GM18517 (cell line): ENCODE measurements around the gene CFAP107.
"Not testable (repeated sequence)": the region's sequence is repeated elsewhere in the genome, so short reads cannot be mapped to it uniquely, and the experiment has no call there.

Experiments
- ATAC-seq: cut with Tn5 transposase; IDR thresholded peaks from one replicate; pipeline ENCODE4 v1.9.1; 2021; ENCODE audit warnings: mild to moderate bottlenecking, moderate library complexity; ENCODE audit not compliant: unreplicated experiment

The CFAP107 gene, protein sequence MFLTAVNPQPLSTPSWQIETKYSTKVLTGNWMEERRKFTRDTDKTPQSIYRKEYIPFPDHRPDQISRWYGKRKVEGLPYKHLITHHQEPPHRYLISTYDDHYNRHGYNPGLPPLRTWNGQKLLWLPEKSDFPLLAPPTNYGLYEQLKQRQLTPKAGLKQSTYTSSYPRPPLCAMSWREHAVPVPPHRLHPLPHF

DNA sequence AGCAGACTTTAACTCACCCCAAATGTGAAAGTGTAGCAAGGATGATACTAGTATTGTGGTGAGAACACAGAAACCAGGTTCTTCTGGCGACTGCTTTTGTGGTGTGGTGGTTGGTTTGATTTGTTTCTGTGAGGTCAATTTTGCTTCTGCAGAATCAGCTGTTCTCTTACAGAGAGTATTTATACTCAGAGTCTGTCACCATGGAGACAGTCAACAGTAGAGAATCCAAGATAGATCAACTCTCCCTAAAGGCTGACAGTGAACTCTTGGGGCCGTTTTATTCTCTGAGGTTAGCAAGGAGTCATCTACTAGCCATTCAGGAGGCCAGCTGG is at the start of gene CFAP107:
CFAP107 (plus strand) TSS at position 209 of the 332 bp plus-strand sequence. CDS start 231 bp downstream, outside the sequence.
- no peak for ATAC-seq

- no peak for ATAC-seq
Measured at GRCh38 chr1:12696658-12697057, 49.3 kb upstream of the CFAP107 start.

DNA sequence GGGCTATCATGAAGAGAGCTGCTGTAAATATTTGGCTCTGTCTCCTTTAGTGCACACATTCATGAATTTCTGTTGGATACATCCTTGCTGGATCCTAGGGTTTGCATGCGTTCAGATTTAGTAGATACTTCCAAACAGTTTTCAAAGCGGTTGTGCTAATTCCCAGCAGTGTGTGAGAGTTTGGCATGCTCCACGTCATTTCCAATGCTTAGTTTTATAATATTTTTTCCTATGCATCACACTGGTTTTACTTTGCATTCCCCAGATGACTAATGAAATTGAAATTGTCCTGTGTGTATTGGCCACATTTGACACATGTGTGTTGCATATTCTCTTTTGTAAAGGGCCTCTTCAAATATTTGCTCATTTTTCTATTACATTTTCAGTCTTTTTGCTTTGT is 48.6 kb upstream of the CFAP107 start:
- ATAC-seq = no peak

DNA sequence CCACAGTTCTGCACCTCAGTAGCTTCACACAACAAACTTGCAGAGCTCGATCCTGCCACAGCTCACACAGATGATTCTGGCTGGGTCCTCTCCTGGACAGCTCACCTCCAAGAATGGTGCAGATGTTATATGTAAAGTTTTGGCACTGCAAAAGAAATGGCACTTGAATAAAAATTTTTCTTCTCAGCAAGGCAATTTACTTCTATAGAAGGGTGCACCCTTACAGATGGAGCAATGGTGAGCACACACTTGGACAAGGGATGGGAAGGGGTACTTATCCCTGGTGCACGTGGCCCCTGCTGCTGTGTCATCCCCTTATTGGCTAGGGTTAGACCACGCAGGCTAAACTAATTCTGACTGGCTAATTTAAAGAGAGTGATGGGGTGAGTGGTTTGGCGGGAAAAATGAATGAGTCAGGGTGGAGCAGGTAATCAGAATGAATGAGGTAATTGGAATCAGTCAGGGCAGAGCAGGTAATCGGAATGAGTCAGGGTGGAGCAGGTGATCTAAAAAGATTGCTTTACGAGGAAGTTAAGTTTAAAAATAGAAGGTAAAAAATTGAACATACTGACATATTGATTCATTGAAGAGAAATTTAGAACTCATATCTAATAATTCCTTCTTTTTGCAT is 42.1 kb upstream of the CFAP107 start:
- no peak for ATAC-seq

GRCh38 chr1:12706061-12706460 is 39.9 kb upstream of the CFAP107 start:
- ATAC-seq = no peak

DNA sequence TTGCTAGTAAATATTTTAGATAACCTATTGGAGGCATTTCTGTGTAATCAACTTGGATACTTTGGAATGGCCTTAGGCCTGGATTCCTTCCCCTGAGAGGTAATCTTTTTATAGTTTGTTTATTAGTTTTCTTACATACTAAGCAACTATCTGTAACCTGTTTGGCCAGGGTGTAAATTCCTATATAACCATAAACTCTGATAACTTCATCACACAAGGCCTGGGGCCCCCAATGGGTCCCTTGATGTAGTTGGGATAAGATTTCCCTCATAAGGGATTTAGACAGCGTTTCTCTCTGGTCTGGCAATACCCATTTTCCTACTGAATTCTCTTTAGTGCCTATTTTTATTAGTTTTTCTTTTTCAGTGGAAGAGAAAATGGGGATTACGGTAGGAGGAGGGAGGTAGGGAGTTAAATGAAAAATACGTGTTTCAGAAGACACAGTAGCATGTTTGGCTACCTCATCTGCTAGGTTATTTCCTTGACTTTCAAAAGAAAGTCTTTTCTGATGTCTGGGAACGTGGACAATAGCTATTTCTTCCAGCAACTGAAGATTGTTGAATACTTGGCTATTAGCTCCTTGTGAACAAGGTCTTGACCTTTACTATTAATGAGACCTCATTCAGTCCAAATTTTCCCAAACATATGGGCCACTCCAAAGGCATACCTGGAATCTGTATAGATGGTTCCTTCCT is 37.5 kb upstream of the CFAP107 start:
- no peak for ATAC-seq

DNA sequence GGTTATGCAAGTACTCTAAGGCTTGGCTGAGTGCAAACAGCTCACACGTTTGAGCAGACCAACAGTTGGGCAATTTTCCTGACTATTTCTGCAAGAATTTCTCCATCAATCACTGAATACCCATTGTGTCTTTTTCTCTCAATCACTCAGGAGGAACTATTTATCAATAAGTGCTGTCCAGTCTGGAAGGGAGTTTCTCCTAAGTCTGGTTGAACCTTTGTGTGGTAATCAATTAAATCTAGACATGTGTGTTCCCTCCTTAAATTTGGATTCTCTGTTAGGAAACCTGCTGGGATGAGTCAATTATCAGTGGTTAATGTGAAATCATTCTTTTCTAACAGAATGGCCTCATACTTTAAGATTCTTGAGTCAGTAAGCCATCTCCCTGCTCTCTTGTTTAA is 36.9 kb upstream of the CFAP107 start:
- ATAC-seq = no peak

GRCh38 chr1:12709696-12710095 is 36.3 kb upstream of the CFAP107 start:
- ATAC-seq = no peak

- no peak for ATAC-seq
Measured at GRCh38 chr1:12711536-12711935, 34.5 kb upstream of the CFAP107 start.

DNA sequence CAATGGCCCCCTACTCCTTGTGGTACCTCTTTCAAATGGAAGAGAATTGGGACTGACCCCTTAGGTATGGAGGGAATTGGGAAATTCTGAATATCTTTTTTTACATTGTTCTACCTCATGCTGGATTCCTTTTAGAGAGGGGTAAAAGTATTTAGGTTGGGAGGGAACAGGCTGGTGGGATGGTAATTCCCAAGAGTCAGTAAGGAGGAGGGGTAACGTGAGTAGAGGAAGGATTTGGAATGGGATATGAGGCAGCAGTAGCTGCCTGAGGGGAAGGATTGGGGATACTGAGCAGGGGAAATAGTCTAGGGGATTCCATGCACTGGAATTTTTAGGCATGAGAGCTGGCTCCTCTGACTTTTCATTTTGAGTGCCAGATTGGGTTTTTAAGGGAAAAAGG is 33.9 kb upstream of the CFAP107 start:
- no peak for ATAC-seq

DNA sequence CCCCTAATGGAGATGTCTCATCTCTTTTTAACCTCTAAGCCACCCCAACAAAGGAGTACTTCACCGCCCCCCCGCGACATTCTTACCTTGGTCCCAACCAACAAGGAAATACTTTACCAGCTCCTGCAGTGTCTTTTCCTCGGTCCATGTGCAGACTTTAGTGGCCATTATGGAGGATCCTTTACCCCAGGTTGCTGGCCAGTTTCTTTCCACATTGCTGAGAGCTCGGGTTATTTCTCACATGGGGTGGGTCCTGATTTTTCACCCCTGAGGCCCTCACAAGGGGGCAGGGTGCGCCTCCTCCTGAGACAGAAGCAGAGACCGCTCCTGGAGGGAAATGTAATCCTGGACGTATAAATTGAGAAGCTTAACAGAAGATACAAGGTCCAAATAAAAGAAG is 33.1 kb upstream of the CFAP107 start:
- ATAC-seq = no peak

GRCh38 chr1:12713651-12714050 is 32.3 kb upstream of the CFAP107 start:
- ATAC-seq = not testable (repeated sequence)

- no peak for ATAC-seq
Measured at GRCh38 chr1:12714710-12715475, 31.1 kb upstream of the CFAP107 start.

DNA sequence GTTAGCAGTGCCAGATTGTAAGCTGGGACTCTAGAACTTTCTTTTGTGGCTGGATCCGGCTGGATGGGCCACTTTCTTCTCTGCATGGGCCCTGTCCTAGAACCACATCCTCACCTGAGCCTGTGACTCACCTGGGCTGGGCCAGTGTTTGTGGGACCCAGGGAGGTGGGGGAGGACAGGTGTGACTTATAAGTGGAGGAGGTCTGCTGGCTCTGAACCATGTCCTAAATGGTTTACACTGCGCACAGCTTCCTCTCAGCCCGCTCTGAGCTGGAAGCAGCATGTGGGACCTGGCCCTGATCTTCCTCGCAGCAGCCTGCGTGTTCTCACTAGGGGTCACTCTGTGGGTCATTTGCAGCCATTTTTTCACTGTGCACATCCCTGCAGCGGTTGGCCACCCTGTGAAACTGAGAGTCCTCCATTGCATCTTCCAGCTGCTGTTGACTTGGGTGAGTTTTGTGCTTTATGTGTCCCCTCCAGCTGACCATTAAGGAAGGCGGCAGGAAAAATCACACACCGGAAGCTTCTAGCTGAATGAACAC is 30.0 kb upstream of the CFAP107 start, which contains the start of gene AADACL3:
AADACL3 (plus strand) TSS at position 215 of the 542 bp plus-strand sequence; CDS start at position 282, 67 bp downstream.
- ATAC-seq = no peak

- no peak for ATAC-seq
Measured at GRCh38 chr1:12717301-12717838, 28.6 kb upstream of the CFAP107 start.

DNA sequence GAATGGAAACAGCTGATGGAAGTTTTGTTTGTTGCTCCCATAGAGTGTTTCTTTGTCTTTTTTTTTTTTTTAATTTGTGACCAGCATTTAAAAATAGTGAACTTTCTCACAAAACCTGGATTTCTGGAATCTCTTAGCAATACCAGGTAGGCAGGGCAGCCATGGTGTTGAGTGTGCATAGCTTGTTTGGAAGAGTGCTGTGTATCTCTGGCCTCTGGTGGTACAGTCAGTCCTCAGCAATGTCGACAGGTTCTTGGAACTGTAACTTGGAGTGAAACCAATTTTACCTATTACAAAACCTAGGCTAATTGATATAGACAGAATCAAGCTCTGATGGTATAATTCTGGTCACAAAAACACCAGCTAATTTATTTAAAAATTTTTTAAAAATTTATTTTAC is 23.4 kb upstream of the CFAP107 start:
- ATAC-seq = no peak

DNA sequence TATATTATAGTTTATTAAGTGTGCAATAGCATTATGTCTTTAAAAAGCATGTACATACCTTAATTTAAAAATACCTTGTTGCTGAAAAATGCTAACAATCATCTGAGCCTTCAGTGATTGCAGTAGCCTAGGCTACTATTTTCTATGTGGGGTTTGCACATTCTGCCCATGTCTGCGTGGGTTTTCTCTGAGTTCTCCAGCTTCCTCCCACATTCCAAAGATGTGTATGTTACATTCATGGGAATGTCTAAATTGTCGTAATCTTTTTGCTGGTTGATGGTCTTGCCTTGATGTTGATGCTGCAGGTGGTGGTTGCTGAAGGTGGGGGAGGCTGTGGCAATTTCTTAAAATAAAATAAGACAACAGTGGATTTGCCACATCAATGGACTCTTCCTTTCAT is 17.6 kb upstream of the CFAP107 start:
- ATAC-seq = no peak

DNA sequence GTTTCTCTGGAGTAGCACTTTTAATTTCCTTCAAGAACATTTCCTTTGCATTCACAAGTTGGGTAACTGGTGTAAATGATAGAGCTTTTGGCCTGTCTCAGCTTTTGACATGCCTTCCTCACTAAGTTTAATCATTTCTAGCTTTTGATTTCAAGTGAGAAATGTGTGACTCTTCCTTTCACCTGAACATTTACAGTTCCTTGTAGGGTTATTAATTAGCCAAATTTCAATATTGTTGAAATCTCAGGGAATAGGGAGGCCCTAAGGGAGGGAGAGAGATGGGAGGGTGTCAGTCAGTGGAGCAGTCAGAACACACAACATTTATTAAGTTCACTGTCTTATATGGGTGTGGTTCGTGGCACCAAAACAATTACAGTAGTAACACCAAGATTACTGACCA is 15.8 kb upstream of the CFAP107 start:
- no peak for ATAC-seq

DNA sequence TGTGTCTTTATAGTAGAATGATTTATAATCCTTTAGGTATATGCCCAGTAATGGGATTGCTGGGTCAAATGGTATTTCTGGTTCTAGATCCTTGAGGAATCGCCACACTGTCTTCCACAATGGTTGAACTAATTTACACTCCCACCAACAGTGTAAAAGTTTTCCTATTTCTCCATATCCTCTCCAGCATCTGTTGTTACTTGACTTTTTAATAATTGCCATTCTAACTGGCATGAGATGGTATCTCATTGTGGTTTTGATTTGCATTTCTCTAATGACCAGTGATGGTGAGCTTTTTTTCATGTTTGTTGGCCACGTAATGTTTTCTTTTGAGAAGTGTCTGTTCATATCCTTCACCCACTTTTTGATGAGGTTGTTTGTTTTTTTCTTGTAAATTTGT is 14.9 kb upstream of the CFAP107 start:
- ATAC-seq = not testable (repeated sequence)

GRCh38 chr1:12734651-12735050 is 11.3 kb upstream of the CFAP107 start:
- no peak for ATAC-seq

DNA sequence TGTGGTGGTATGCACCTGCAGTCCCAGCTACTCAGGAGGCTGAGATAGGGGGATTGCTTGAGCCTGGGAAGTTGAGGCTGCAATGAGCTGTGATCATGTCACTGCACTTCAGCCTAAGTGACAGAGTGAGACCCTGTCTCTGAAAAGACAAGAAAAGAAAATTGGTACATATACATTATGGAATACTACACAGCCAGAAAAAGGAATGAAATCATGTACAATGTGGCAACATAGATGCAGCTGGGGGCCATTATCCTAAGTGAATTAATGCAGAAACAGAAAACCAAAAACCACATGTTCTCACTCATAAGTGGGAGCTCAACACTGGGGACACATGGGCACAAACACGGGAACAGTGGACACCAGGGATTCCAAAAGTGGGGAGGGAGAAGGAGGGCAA is 7.1 kb upstream of the CFAP107 start:
- ATAC-seq = no peak
